Effector memory CD4-positive, alpha-beta T cell (primary cell): Measurements from ENCODE around the gene DYNLT1.
"Not testable (repeated sequence)": the region's sequence is repeated elsewhere in the genome, so short reads cannot be mapped to it uniquely, and the experiment has no call there.

Source experiments
- DNase-seq, 3 donors: peaks; one replicate each; pipeline ENCODE4 v3.0.0-alpha.2; 2020
- H3K27ac ChIP-seq: 2 replicates; pipeline ENCODE4 v1.7.0; 2013; ENCODE audit warnings: mild to moderate bottlenecking, low read length, moderate library complexity; ENCODE audit not compliant: insufficient read depth, poor library complexity, severe bottlenecking
- H3K27me3 ChIP-seq: replicated peaks from 2 replicates; pipeline ENCODE4 v1.7.0; 2013; ENCODE audit warnings: mild to moderate bottlenecking, low read length; ENCODE audit not compliant: insufficient read depth, control insufficient read depth, poor library complexity, severe bottlenecking
- H3K36me3 ChIP-seq: 2 replicates; pipeline ENCODE4 v1.7.0; 2013; ENCODE audit warnings: mild to moderate bottlenecking, low read length, moderate library complexity; ENCODE audit not compliant: control insufficient read depth, insufficient read depth
- H3K4me1 ChIP-seq: 2 replicates; pipeline ENCODE4 v1.7.0; 2013; ENCODE audit warnings: low read length, mild to moderate bottlenecking; ENCODE audit not compliant: control insufficient read depth, insufficient read depth, poor library complexity, severe bottlenecking
- H3K4me3 ChIP-seq: 2 replicates; pipeline ENCODE4 v1.7.0; 2013; ENCODE audit warnings: low read length, low read depth, mild to moderate bottlenecking; ENCODE audit not compliant: insufficient read depth, poor library complexity, severe bottlenecking
- H3K9me3 ChIP-seq: 2 replicates; pipeline ENCODE4 v1.7.0; 2013; ENCODE audit warnings: mild to moderate bottlenecking, low read length, moderate library complexity; ENCODE audit not compliant: control insufficient read depth

DYNLT1 gene

DNA sequence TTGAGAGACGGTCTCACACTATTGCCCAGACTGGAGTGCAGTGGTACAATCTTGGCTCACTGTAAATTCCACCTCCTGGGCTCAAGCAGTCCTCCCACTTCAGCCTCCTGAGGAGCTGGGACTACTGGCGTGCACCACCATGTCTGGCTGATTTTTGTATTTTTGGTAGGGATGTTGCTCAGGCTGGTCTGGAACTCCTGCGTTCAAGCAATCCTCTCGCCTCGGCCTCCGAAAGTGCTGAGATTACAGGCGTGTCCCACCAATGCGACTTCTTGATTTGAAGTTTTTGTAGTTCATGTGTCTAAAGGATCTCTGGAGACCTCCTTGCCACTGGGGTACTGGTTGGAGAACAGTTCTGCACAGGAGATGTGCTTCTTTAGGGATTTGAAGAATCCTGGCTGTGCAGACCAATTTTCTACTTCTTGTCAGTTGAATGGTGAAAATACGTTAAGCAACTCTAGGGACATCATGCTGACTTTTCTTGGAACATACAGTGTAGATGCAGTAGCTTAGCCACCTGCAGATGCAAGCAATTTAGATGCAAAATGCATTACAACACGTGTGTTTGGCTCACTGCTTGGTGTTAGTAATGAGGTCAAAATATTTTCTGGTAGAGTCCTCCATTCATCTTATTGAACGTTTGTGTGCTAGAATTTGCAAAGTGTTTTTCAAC is 33.5 kb upstream of the DYNLT1 start:
- Histone ChIP-seq H3K27me3 (no peaks in the 10 kb centered on the region), H3K27ac (no peak overlapping the region), H3K4me3 (no peak overlapping the region), H3K36me3 (peaks cover 4% of the 10 kb centered on the region), H3K4me1 (no peaks in the 10 kb centered on the region), H3K9me3 (no peaks in the 10 kb centered on the region)
- no peak for DNase-seq

- H3K27ac ChIP-seq, H3K4me3 ChIP-seq, H3K27me3 ChIP-seq, H3K4me1 ChIP-seq, DNase-seq, H3K36me3 ChIP-seq, H3K9me3 ChIP-seq: not testable (repeated sequence)
Measured at GRCh38 chr6:158677094-158677493, 32.6 kb upstream of the DYNLT1 start.

DNA sequence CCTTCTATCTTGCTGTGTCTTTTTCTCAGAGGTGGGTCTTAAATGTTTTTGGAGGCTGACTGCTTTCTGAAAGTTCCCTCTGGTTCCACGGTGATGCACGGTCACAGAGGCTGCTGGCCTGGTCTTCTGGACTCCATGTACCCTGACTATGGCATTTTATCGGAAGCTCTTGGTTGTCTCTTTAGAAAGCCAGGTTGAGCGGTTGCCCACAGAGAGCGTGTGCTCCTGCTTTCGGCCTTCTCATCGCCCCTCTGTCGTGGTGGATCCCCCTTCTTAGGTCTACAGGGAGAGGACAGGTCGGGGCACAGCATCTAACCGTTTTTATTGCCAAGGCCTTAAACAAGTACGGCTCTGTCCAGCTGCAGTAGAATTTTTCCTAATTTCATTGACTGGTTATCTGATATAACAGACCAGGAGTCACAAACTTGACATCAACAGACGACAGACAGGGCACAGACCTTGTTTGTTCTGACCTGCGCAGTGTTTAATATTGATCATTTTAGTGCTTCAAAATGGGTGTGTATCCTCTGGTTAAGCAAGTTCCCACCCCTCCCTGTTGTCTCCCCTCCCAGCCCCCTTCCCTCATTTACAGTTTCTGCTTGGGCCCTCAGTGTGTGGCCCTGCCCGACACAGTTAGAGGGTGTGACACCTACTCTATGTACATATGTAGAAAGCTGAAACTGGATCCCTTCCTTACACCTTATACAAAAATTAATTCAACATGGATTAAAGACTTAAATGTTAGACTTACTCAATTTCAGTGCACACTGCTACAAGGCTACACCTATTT is 30.0 kb upstream of the DYNLT1 start:
- H3K27me3 ChIP-seq, result no peaks in the 10 kb centered on the region
- no peak overlapping the region for H3K4me3 ChIP-seq
- H3K27ac ChIP-seq, result no peak overlapping the region
- no peaks in the 10 kb centered on the region for H3K9me3 ChIP-seq
- no peaks in the 10 kb centered on the region for H3K4me1 ChIP-seq
- DNase-seq, result no peak
- H3K36me3 ChIP-seq, result peaks cover 4% of the 10 kb centered on the region

- DNase-seq, result no peak
- Histone ChIP-seq H3K27me3 (no peaks in the 10 kb centered on the region), H3K27ac (no peak overlapping the region), H3K9me3 (no peaks in the 10 kb centered on the region), H3K36me3 (peaks cover 11% of the 10 kb centered on the region), H3K4me3 (no peak overlapping the region), H3K4me1 (no peaks in the 10 kb centered on the region)
Measured at GRCh38 chr6:158672726-158673125, 28.2 kb upstream of the DYNLT1 start.

DNA sequence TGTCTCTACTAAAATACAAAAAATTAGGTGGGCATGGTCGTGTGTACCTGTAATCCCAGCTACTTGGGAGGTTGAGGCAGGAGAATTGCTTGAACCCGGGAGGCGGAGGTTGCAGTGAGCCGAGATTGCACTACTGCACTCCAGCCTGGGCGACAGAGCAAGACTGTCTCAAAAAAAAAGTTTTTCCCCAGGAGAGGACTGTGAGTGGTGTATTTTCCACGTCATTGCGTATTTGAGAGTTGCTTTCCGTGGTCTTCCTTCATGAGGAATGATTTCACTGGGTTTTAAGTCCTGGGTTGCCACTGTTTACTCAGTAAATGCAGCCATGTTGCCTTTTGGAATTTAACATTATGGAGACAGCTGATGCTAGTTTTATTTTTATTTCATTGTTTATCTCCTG is 27.6 kb upstream of the DYNLT1 start:
- H3K9me3 ChIP-seq, DNase-seq, H3K27me3 ChIP-seq, H3K4me1 ChIP-seq, H3K4me3 ChIP-seq, H3K27ac ChIP-seq: not testable (repeated sequence)
- H3K36me3 ChIP-seq, result peaks cover 17% of the 10 kb centered on the region

DNA sequence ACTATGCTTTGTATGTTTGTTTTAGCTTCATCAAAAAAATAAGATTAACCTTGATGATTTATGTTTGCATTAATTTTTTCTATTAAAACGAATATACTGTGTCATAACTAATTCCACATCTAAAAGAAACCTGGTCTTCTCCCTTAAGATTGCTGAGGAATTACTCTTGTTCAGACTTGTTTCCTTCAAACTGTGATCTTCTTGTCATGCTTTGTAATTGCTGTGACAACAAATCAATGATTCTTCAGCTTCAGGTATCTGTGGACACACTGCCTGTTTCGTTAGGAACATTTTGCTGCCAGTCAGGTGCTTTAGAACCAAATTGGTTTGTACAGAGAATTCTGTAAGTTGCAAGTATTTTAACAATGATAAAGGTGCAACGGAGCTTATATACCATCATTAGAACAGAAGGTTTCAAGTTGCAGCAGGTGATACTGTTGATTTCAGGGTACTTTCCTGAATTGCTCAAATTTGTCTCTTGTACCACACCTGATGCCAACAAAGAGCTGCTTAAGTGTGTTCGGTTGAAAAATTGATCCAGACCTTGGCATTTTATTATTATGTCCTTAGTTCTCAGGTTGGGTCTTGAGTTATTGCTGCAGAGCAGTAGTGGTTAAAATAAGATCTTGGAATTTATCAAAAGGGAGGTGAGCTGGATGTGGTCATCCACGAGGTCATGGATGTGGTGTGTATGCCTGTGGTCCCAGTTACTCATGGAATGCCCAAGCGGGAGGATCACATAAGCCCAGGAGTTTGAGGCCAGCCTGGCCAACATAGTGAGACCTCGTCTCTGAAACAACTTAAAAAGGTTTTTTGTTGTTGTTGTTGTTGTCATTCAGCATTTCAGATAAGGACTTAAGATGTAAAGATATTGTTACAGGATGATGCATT is 24.8 kb upstream of the DYNLT1 start:
- Histone ChIP-seq H3K36me3 (peaks cover 43% of the 10 kb centered on the region), H3K9me3 (no peaks in the 10 kb centered on the region), H3K4me3 (no peak overlapping the region), H3K27ac (no peak overlapping the region), H3K27me3 (no peaks in the 10 kb centered on the region), H3K4me1 (no peaks in the 10 kb centered on the region)
- no peak for DNase-seq

- H3K9me3 ChIP-seq, result no peaks in the 10 kb centered on the region
- no peak overlapping the region for H3K27ac ChIP-seq
- no peak for DNase-seq
- H3K36me3 ChIP-seq, result peaks cover 44% of the 10 kb centered on the region
- no peaks in the 10 kb centered on the region for H3K27me3 ChIP-seq
- no peak overlapping the region for H3K4me3 ChIP-seq
- H3K4me1 ChIP-seq, result no peaks in the 10 kb centered on the region
Measured at GRCh38 chr6:158668707-158669103, 24.2 kb upstream of the DYNLT1 start.

DNA sequence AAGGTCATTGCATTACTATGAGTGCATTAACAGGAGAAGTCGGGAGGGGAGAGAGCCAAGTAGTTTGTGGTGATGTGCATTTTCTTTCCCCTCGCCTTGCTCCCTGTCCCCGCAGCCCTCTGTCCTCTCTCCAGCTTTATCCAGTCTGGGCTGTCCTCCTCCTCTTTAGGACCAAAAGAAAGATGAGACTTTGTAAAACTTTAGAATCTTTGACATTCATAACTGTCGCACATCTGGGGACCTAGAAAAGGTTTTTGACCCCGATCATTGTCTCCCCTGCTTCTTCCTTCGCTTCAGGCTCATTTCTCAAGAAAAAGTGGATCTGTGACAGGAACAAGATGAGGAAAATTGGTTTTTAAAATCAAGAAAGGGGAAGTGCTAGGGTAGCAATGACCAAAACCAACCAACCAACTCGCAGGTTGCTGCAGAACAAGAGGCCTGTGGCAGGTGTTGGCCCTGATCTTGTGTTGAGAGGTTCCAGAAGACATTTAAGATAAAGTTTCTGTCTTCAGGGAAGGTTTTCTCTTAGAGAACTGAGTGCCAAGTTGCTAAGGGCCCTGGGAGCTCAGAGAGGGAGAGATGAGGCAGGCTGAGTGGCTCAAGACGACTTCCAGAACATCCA is 22.9 kb upstream of the DYNLT1 start:
- no peak for DNase-seq
- Histone ChIP-seq H3K4me1 (no peaks in the 10 kb centered on the region), H3K36me3 (peaks cover 54% of the 10 kb centered on the region)

GRCh38 chr6:158666628-158667359 is 22.3 kb upstream of the DYNLT1 start:
- H3K4me3 ChIP-seq, result no peak overlapping the region
- peaks cover 54% of the 10 kb centered on the region for H3K36me3 ChIP-seq
- no peaks in the 10 kb centered on the region for H3K27me3 ChIP-seq
- H3K27ac ChIP-seq, result no peak overlapping the region
- no peak for DNase-seq
- H3K9me3 ChIP-seq, result no peaks in the 10 kb centered on the region
- H3K4me1 ChIP-seq, result no peaks in the 10 kb centered on the region

More for the DNA sequence above, 22.9 kb upstream of the DYNLT1 start:
- Histone ChIP-seq H3K27me3 (no peaks in the 10 kb centered on the region), H3K4me3 (no peak overlapping the region), H3K9me3 (no peaks in the 10 kb centered on the region), H3K27ac (no peak overlapping the region)
